ENCODE results near the gene ADAMTSL1. TPM values are rescaled to one million over a fixed set of nuclear protein-coding genes. Genes with fewer than 3 reads are reported as not detected.

Gene ADAMTSL1
- total RNA-seq, 1 experiment from 2014 or later, result 1.2 TPM

- no peaks in the 10 kb centered on the region for H4K20me1 ChIP-seq (ENCODE audit: control insufficient read depth, insufficient read depth, insufficient read length)
- no CpG with 5 or more reads among the region's 5 CpGs for WGBS (ENCODE audit: extremely low coverage, insufficient read length, low lambda C conversion rate)
- H3K23ac ChIP-seq (ENCODE audit: insufficient read length, low read depth, low read length), result no peak overlapping the region
- no peaks in the 10 kb centered on the region for H3K9me3 Mint-ChIP-seq
- no peak overlapping the region for H3K27ac ChIP-seq (ENCODE audit: insufficient read length, low read depth, low read length)
- H3K4me1 ChIP-seq (ENCODE audit: insufficient read depth, low read length), result no peaks in the 10 kb centered on the region
- H2AFZ ChIP-seq (ENCODE audit: low read length), result no peak overlapping the region
- no peak overlapping the region for H2BK15ac ChIP-seq (ENCODE audit: low read depth, low read length)
- H2BK20ac ChIP-seq (ENCODE audit: low read depth, low read length, poor library complexity, severe bottlenecking), result no peak overlapping the region
- H3K23me2 ChIP-seq (ENCODE audit: insufficient read length, low read depth, low read length, poor library complexity, severe bottlenecking), result no peaks in the 10 kb centered on the region
- H2BK120ac ChIP-seq (ENCODE audit: low read depth, low read length, poor library complexity, severe bottlenecking), result no peak overlapping the region
- no peak overlapping the region for H3K18ac ChIP-seq (ENCODE audit: insufficient read length, low read depth, low read length)
- no peak overlapping the region for H3K27ac Mint-ChIP-seq
- no peak overlapping the region for H3K4ac ChIP-seq (ENCODE audit: low read depth, low read length)
- no peak overlapping the region for H3K56ac ChIP-seq (ENCODE audit: insufficient read length, low read depth, low read length)
- no peaks in the 10 kb centered on the region for H3K36me3 Mint-ChIP-seq (ENCODE audit: insufficient read depth in 1 of 3, low read depth in 3 of 3)
- H3K9ac ChIP-seq (ENCODE audit: extremely low read depth, insufficient read length, low read length), result no peak overlapping the region
- H3K4me2 ChIP-seq (ENCODE audit: insufficient read depth, insufficient read length, low read length), result no peak overlapping the region
- H3K4me1 Mint-ChIP-seq, result no peaks in the 10 kb centered on the region
- H2BK5ac ChIP-seq (ENCODE audit: insufficient read length, low read length), result no peak overlapping the region
- no peak overlapping the region for H4K5ac ChIP-seq (ENCODE audit: insufficient read length, low read depth, low read length)
- TF ChIP-seq, protein P1, sequence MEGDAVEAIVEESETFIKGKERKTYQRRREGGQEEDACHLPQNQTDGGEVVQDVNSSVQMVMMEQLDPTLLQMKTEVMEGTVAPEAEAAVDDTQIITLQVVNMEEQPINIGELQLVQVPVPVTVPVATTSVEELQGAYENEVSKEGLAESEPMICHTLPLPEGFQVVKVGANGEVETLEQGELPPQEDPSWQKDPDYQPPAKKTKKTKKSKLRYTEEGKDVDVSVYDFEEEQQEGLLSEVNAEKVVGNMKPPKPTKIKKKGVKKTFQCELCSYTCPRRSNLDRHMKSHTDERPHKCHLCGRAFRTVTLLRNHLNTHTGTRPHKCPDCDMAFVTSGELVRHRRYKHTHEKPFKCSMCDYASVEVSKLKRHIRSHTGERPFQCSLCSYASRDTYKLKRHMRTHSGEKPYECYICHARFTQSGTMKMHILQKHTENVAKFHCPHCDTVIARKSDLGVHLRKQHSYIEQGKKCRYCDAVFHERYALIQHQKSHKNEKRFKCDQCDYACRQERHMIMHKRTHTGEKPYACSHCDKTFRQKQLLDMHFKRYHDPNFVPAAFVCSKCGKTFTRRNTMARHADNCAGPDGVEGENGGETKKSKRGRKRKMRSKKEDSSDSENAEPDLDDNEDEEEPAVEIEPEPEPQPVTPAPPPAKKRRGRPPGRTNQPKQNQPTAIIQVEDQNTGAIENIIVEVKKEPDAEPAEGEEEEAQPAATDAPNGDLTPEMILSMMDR (conservative IDR thresholded peaks at IDR 0.05), result no peak
- H3K4me3 Mint-ChIP-seq, result no peak overlapping the region
- H2AK5ac ChIP-seq (ENCODE audit: insufficient read length, low read length), result no peak overlapping the region
- no peak overlapping the region for H2BK12ac ChIP-seq (ENCODE audit: insufficient read length, low read depth, low read length)
- no peaks in the 10 kb centered on the region for H3K9me3 ChIP-seq (ENCODE audit: control insufficient read depth, low read depth, low read length)
- no peaks in the 10 kb centered on the region for H3K79me2 ChIP-seq (ENCODE audit: insufficient read depth, low read length)
- no peaks in the 10 kb centered on the region for H3K79me1 ChIP-seq (ENCODE audit: insufficient read depth, low read depth, low read length, poor library complexity, severe bottlenecking)
- no peak overlapping the region for H4K91ac ChIP-seq (ENCODE audit: insufficient read length, low read depth, low read length)
- no peaks in the 10 kb centered on the region for H3K27me3 ChIP-seq (ENCODE audit: insufficient read depth, low read length)
- no peaks in the 10 kb centered on the region for H3K27me3 Mint-ChIP-seq (ENCODE audit: low read depth)
- no peak for DNase-seq
- no peak overlapping the region for H4K8ac ChIP-seq (replicated peaks; ENCODE audit: insufficient read length, low read depth, low read length)
- no peak overlapping the region for H3K14ac ChIP-seq (ENCODE audit: insufficient read depth, low read length)
- no peak overlapping the region for H3T11ph ChIP-seq (ENCODE audit: low read length)
These were observed 246.7 kb downstream of the ADAMTSL1 start for GRCh38 chr9:18720691-18721090.

All from H9 (cell line).